K562 (cell line): ENCODE data around the gene GRHL3.

Experiments used
- CTCF ChIP-seq, 3 experiments: IDR thresholded peaks in 2 of 3; conservative IDR thresholded peaks in 1 of 3; 2 replicates each; pipeline ENCODE4 v1.5.1; 2011 to 2012; ENCODE audit warnings: low read length in 3 of 3, mild to moderate bottlenecking in 3 of 3, control low read depth in 2 of 3, improper control_type of control experiment in 1 of 3, inconsistent platforms in 1 of 3, low read depth in 1 of 3, mixed read lengths in 1 of 3, moderate library complexity in 1 of 3; ENCODE audit not compliant: insufficient read depth in 2 of 3
- FOS ChIP-seq: IDR thresholded peaks from 3 replicates; pipeline ENCODE4 v1.6.1; 2011; ENCODE audit not compliant: insufficient read length; ENCODE audit errors: extremely low read depth
- HNRNPH1 ChIP-seq: fragments of 200-400 bp; formaldehyde crosslinking; optimal IDR thresholded peaks from 2 replicates; pipeline ENCODE3; 2017; ENCODE audit warnings: low read depth, mild to moderate bottlenecking, low read length, moderate library complexity
- HNRNPUL1 ChIP-seq: fragments of 200-400 bp; formaldehyde crosslinking; IDR thresholded peaks from 2 replicates; pipeline ENCODE4 v1.6.1; 2017; ENCODE audit warnings: low read length
- MXI1 ChIP-seq: IDR thresholded peaks from 2 replicates; pipeline ENCODE4 v1.6.1; 2011; ENCODE audit warnings: low read depth, mild to moderate bottlenecking, improper control_type of control experiment, low read length
- SIRT6 ChIP-seq: IDR thresholded peaks from one replicate; pipeline ENCODE4 v1.6.1; 2012; ENCODE audit warnings: low read depth, mild to moderate bottlenecking, control low read depth, inconsistent platforms, low read length, moderate library complexity
- ZBTB8A ChIP-seq: fragments of 450-650 bp; IDR thresholded peaks from 2 replicates; pipeline ENCODE4 v1.6.1; 2018; ENCODE audit warnings: mild to moderate bottlenecking, moderate library complexity; ENCODE audit not compliant: partially characterized antibody
- ZNF24 ChIP-seq: fragments of 450-650 bp; IDR thresholded peaks from 2 replicates; pipeline ENCODE4 v1.6.1; 2016
- ZNF431 ChIP-seq: sonication (generic); formaldehyde crosslinking; IDR thresholded peaks from 2 replicates; pipeline ENCODE4 v1.8.0; 2022; ENCODE audit warnings: mild to moderate bottlenecking, missing genetic modification reagents
- ZNF518B ChIP-seq: fragments of 250-450 bp; sonication (Bioruptor Pico); IDR thresholded peaks from 2 replicates; pipeline ENCODE4 v1.5.0; 2021; ENCODE audit warnings: mild to moderate bottlenecking, moderate library complexity
- ZNF57 ChIP-seq: fragments of 450-650 bp; formaldehyde crosslinking; IDR thresholded peaks from 2 replicates; pipeline ENCODE4 v1.4.0; 2020; ENCODE audit warnings: mild to moderate bottlenecking, moderate library complexity

- no peak for TF ChIP-seq MXI1
- no peak for TF ChIP-seq ZNF518B (CRISPR knock-in tag)
- TF ChIP-seq SIRT6: no peak
- no peak for TF ChIP-seq FOS
- TF ChIP-seq HNRNPUL1: no peak
- no peak for TF ChIP-seq ZNF431 (CRISPR knock-in tag)
- TF ChIP-seq HNRNPH1: no peak
- TF ChIP-seq CTCF (IDR thresholded peaks at IDR 0.05 in 2 of 3, conservative IDR thresholded peaks at IDR 0.05 in 1 of 3; ENCODE audit: insufficient read depth in 2 of 3, low read depth in 1 of 3, low read length in 3 of 3): no peak
- no peak for TF ChIP-seq ZNF24
- TF ChIP-seq ZBTB8A: no peak
- no peak for TF ChIP-seq ZNF57 (CRISPR knock-in tag)
These were observed 22.1 kb downstream of the GRHL3 start for GRCh38 chr1:24341260-24341659.
